A204.1 (cell line): Measurements from ENCODE around the gene HEYL.
"Not testable (repeated sequence)": the region's sequence is repeated elsewhere in the genome, so short reads cannot be mapped to it uniquely, and the experiment has no call there.

Experiments used
- FAIRE-seq: peaks from 2 replicates; lab custom pipeline; 2012; peaks lifted over from hg19 to GRCh38; lab: Jason Lieb, UNC

The HEYL gene

DNA sequence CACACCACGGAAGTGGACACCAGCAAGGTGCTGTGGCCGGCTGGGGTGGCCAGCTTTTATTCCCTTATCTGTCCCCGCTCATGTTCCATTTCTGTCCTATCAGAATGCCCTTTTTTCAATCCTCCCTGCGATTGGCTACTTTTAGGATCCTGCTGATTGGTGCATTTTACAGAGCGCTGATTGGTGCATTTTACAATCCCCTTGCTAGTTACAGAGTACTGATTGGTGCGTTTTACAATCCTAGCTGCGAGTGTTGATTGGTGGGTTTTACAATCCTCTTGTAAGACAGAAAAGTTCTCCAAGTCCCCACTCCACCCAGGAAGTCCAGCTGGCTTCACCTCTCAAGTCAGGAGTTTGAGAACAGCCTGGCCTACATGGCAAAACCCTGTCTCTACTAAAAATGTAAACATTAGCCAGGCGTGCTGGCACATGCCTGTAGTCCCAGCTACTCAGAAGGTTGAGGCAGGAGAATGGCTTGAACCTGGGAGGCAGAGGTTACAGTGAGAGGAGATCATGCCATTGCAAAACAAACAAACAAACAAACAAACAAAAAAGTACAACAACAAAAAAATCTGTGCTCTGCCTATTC, 37.7 kb downstream of the HEYL start:
- FAIRE-seq: not testable (repeated sequence)

DNA sequence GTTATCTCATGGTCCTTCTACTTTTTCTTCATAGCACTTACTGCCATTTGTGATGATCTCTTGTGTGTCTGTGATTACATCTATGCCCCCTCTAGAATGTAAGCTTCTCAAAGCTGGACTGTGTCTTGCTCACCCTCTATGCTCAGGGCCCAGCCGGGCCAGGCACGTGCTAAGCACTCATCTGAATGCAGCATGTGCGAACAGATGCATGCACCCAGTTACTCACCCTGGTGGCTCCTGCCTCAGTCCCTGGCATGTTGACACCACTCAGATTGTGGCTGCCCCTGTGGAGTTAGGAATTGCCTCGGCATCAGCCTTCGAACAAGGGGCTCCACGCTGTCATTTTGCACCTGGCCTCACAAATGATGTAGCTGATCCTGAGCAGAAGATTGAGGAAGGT, 43.3 kb downstream of the HEYL start:
- FAIRE-seq: no peak

DNA sequence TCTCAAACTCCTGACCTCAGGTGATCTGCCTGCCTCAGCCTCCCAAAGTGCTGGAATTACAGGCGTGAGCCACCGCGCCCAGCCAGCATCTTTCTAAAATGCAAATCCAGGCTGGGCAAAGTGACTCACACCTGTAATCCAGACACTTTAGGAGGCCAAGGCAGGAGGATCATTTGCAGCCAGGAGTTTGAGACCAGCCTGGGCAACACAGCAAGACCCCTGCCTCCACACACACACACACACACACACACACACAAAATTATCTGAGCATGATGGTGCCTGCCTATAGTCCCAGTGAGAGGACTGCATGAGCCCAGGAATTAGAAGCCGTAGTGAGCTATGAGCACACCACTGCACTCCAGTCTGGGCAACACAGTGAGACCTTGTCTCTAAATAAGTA, 46.1 kb downstream of the HEYL start:
- FAIRE-seq: no peak

DNA sequence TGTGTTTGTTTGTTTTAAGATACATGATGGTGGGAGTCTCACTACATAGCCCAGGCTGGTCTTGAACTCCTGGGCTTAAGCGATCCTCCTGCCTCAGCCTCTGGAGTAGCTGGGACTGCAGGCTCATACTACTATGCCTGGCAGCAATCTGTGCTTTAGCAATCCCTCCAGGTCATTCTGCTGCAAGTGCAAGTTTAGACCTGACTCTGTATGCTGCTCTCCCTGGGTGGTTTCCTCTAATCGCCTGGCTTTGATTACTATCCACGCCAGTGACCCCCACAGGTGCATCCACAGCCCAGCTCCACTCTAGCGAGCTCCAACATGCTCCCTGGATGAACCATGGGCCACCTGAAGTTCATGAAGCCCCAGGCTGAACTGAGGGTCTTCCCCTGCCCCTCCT, 47.4 kb downstream of the HEYL start:
- FAIRE-seq: no peak

DNA sequence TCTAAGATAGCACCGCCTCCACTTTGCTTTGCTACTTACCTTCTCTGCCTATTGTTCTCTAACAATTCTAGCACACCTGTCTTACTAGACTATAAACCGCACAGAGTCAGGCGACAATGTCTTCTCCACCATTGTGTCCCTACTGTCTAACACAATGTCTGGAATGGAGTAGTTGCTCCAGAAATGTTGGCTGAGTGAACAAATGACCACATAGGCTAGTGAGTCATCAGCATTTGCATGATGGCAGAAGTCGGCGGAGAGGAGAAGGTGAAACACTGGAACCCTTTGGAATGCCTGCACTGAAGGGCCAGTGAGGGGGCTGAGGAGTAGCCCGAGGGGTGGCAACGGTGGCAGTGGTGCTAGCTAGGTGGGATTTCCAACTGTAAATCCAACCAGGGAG, 48.9 kb downstream of the HEYL start:
- no peak for FAIRE-seq

DNA sequence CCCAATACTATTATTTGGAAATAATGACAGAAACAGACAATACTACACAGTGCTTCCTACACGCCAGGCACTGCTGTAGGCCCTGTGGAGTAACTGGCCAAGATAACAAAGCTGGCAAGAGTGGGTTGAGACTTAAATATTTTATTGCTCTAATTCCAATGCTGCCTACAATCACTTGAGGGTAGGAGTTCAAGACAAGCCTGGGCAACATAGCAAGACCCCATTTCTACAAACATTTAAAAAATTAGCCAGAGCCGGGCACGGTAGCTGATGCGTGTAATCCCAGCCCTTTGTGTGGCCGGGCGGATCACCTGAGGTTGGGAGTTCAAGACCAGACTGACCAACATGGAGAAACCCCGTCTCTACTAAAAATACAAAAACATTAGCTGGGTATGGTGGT, 53.5 kb downstream of the HEYL start:
- FAIRE-seq: no peak

DNA sequence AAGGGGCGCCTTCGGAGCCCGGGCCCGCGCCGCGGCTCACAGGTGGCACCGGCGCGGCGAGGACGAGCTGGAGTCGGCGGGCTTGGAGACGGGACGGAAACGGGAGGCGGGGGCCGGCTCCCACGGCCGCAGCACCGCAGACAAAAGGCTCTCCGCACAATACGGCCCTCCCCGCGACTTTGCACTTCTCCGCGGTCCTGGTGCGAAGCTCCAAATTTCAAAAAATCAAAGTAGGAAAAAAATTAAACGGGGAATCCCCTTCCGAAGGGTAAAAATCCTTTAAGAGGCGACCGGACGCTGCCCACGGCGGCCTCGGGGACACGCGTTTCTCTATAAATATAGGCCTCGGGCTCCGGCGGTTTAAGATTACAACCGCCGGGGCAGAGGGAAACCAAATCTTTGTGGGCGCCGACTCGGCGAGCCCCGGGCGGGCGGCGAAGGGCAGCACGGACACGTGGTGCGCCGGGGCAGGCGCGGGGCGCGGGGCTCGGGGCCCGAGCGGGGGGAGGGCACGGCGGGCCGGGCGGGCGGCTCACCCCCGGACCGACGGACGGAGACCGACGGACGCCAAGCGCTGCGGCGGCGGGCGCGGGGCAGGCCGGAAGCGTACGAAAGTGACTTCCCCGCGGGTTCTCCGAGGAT, 63.3 kb downstream of the HEYL start:
- no peak for FAIRE-seq

DNA sequence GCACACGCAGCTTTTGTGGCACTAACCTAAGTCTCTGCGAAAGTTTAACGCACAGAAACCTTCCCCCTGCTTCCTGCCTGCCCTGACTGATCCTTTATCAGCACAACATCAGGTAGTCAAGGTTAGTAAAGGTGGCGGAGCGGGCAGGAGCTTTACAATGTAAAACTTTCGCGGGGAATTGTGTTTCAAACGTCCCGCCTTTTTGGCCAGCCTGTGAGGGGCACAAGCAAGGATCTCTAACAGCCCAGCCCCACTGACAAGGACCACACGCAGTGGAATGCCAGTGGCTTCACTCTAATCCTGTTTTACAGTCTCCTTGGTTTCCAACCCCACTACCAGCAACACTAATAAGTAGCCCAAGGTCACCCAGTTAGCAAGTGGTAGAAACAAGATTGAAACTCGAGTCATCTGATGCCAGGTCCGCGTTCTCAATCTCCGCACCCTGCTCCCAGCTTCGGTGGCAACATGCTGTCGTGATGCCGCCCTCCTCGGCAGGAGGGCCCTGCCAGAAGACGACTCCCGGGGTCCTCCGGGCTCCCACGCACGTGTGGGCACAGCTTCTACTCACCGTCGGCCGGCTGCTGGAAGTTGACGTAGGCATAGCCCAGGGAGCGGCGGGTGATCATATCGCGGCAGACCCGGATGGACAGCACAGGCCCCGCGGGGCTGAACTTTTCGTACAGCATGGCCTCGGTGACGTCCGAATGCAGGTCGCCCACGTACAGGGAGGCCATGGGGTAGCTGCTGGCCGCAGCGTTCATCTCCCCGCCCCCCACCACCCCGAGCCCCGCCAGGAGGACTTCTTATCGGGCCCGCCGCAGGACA, 64.0 kb downstream of the HEYL start:
- FAIRE-seq: no peak

DNA sequence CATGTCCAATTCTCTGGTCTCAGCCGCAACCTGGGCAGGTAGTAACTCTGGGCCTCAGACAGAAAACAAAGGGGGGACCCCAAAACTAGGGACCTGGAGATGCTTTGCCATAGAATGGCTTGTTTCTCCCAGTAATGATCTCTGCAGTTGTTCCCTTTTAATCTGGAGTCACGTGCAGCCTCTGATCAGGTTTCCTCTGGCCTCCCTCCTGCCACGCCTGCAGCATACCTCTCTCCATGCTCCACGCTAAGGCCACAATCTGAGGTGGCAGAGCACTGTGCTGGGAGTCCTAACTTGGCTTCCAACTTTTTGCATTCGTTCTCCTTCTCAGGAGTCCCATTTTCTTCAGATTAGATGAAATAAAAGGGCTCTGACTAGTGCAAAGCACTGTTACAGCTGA, 64.8 kb downstream of the HEYL start:
- FAIRE-seq: no peak
